GM21786 (cell line): ENCODE results near the gene ATP13A2.

Experiments
- ATAC-seq: cut with Tn5 transposase; IDR thresholded peaks from one replicate; pipeline ENCODE4 v1.9.1; 2021; ENCODE audit not compliant: unreplicated experiment

Gene ATP13A2

DNA sequence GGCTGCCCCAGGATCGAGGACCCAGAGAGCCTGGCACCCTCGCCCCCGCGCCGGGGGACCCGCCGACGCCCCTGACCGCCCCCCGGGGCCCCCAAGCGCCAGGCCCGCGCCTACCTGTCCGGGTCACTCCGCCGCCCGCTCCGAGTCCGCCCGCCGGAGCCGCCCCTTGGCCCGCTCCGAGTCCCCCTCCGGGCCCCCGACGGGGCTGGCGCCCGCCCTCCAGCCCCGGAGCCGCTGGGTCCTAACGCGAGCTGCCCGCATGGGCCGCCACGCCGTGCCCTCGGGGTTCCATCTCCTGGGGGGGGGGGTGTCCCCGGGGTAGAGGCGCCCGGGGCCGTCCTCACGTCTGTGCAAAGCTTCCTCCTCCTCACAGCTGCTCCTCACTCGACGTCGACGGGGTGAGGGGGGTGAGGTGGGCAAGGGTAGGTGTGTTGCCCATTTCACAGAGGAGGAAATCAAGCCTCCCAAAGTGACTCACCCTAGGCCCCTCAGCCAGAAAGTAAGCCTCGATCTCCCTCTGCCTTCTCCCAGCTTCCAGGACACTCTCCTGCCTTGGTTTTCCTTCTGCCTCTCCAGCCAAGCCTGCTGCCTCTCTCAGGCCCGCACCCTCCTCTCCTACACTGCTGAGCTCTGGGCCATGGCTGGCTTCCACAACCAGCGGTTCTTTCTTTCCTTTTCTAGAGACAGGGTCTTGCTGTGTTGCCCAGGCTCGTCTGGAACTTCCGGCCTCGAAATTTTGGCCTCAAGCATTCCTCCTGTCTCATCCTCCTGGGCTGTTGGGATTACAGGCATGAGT lies 31.1 kb downstream of the ATP13A2 start, which contains the start of gene MFAP2:
MFAP2 (minus strand) TSS at position 148 of the 796 bp plus-strand sequence. CDS start 2,347 bp downstream, outside the sequence.
- no peak for ATAC-seq

DNA sequence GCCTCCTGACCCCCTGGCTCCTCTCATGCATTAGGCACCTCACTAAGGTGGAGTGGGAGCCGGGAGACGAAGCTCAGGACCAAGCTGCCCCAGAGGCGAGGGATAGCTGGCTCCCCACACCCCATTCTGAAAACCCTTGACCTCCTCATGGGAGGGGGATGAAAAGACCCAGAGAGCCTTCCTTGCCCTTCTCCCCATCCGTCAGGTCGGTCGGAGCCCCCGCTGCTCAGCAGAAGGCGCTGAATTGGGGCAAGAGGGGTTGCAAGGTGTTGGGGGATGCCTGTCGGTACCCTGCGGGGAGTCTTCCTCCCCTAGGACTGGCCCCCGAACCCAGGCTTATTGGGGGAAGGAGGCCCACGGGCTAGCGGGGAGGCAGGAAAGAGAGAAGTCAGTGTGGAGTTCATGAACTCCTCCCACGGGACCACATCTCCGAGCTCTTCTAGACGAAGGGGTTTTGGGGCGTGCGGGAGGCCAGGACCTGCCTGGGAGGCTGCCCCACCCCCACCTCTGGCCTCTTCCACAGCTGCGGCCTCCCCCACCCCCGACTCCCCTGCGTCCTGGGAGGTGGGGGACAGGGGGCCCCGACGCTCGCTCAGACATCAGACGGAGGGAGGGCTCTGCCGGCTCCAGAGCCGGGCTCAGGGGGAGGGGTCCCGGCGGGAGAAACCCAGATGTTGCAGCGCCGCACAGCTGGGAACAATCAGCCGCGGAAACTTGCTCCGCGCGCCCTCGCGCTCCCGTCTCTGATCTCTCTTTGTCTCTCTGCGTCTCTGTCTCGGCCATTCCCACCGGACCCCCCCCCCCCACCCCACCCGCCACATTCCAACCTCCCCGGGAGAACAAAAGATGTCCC lies 32.0 kb downstream of the ATP13A2 start:
- no peak for ATAC-seq

DNA sequence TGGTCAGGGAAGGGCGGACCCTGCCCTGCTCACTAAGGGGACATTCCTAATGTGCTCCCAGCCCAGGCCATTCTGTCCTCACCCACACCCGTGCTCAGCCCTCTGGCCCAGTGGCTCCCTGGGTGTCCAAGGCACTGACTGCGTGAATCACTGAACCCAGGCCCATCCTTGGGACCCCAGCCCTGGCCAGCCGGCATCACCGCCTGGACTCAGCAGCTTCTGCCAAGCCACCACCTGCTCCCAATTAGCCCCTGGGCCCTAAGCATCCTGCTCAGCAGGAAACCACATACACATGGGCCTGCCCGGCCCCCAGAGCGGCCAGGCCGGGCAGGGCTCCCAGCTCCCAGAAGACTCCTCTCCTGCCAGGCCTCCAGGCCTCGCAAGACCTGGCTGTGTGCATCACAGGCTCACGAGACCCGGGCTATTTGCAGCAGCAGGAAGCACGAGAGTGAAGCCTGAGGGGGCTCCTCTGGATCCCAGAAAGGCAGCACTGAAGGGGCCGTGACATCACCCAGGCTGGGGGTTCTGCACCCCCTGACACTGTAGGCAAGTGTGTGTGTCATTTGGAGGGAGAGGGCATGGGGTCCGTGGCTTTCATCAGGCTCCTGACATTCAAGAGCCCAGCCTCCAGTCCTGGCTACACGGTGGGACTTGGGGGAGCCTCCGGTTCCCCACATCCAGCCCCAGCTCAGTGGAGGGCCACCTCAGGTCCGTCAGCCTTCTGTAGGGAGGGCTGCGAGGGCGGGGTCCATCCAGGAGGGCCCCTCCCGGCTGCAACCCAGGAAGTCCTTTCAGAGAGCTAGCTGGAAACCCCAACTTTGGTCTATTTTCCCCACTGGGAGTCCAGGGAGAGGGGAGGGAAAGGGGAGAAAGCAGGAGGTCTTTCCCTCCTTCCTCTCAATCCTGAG lies 32.9 kb downstream of the ATP13A2 start:
- ATAC-seq: no peak

DNA sequence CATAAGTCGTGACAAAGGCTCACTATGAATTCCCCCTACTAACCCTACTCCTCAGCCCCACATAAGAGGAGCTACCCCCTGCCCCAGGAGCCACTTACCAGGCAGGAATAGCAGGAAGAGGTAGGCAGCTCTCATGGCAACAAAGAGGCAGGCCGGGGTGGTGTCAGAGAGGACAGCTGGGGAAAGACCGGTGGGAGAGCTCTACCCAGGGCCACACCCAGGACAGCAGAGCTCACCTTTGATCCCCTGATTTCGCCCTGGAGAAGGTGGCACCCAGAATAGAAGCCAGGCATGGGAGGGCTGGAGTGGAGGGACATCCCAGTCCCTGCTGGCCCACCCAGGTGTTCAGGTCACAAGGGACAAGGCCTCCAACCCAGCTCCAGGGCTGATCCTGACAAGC lies 33.6 kb downstream of the ATP13A2 start:
- ATAC-seq: no peak

DNA sequence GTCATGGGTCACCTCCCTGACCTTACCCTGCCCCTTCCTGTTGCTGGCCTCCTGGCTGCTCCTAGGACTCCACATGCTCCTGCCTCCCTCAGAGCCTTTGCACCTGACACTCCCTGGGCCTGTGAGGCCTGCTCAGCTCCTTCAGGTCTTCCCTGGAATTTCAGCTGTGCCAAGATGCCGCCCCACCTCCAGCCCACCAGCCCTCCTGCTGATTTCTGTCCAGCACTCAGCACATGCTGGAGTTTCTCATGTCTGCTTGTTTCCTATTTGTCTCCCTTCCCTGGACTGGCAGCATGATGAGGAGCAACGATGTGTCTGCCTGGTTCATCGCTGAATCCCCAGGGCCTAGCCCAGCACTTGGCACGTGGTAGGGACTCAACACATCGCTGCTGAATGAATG lies 34.4 kb downstream of the ATP13A2 start:
- no peak for ATAC-seq

DNA sequence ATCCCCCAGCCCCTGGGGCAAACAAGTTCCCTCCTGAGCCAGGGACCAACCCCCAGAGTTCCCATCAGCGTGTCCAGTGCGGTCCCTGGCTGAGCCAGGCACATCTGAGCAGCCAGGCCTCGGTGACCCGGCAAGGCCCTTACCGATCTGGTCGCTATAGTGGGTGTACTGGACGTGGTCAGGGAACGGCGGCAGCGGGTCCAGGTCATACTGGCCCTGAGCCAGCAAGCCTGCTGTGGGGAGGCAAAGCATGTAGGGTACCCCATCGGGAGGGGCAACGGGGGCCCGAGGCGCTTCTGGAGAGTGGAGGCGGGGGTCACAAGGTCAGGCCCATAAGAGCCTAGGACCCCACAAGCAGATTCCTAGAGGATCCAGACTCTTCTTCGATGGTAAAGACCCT lies 34.8 kb downstream of the ATP13A2 start:
- ATAC-seq: no peak

DNA sequence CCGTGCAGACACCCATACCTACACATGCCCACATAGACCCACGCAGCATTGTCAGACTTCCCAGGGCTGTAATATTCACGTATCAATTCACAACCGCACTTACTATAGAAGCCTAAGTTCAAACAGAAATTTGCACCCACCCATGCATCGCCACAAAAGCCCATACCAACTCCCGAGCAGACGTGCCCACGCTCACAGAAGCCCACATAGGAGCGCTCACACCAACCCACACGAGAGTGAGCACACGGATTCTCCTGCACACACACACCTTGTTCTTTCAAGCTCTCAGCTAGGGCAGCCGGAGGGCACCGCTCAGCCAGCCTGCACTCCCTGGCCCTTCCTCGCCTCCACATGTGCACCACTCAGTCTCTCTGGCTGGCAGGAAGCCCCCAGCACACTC lies 35.9 kb downstream of the ATP13A2 start:
- no peak for ATAC-seq

DNA sequence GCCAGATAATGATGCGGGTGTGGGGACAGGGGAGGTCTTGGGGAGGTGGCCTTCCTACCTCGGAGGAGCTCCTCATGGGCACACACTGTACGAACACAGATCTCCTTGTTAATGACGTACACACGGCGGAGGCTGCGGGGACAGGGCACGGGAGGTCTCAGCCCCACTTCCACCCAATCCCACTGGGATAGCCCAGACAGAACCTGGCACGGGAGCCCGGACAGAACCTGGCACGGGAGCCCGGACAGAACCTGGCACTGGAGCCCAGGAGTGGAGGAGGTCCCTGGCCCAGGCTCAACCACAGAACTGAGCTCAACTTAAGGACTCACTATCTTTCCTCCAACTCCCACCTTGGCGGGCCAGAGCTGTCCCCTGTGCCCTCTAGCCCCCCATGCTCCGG lies 36.5 kb downstream of the ATP13A2 start:
- no peak for ATAC-seq

DNA sequence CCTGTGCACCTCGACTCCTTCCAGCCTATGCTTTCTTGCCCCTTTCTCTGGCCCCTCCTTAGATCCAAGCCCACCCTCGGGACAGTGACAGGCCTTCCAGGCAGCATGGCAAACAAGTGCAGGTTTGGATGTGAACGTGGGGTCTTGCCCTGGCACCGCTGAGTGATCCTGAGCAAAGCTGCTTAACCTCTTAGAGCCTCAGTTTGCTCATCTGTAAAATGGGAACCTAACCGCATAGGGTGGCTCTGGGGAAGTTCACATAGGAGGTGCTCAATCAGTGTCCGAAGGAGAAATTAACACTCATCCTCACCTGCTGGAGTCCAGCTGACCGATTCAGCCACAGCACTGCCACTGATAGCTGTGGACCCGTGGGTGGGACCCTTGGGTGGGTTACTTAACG lies 38.5 kb downstream of the ATP13A2 start:
- ATAC-seq: no peak

DNA sequence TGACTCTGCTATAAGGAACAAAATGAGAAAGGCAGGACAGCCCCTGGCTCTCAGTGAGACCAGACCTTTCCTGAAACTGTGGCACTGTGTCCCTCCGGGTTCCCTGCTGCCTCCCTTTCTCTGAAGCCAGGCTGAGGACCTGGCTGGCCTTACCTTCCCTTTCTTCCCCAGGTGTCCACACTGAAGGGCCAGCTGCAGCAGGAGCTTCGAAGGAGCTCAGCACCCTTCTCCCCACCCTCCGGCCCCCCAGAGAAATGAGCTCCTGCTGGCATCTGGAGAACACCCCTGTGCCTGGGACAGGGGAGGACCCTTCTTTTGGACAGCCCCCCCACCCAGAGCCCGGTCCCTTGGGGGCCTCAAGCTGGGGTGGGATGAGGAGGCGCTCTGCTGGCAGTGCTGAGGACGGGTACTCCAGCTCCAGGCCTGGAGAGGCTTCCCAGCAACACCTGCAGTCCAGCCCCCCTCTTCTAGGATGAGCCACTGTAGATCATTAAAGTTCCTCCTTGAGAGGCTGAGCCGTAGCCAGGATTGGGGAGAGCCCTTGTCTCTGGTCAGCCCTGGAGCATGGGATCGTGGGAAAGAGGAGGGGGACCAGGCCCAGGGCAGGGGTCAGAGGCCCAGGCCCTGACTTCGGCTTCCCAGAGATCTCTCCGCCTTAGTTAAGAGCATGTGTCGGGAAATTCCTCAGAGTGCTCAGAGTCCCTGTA lies 39.4 kb downstream of the ATP13A2 start:
- ATAC-seq: no peak

DNA sequence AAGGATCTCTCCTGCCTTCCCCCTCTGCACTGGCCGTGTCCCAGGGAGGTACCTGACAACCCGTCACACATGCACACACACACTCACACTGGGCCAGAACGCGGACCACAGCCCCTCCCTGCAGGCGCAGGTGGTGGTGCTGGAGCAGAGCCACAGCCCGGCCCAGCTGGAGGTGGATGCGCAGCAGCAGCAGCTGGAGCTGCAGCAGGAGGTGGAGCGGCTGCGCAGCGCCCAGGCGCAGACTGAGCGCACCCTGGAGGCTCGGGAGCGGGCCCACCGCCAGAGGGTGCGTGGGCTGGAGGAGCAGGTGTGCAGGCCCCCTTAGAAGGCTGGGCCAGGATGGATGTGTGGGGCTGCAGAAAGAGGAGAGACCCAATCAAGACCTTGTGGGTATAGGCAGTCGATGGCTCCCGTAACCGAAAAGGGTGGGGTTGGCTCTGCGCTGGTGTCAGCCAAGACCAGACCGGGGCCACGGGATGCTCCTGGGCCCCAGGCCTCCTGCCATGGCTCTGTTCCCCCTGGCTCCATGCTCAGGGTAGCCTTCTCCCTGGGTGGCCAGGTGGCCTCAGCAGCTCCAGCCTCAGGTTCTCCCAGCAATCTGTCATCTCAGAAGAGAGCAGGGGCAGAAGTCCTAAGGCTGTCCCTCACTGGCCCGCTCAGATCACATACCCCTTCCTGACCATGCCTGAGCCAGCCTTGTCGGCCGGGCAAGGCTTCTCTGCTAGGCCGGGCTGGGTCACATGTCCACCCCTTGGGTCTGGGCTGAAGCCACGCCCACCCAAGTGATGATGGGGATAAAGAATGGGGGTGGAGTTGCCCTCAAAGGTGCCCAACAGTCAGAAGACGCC lies 40.2 kb downstream of the ATP13A2 start:
- ATAC-seq: no peak

DNA sequence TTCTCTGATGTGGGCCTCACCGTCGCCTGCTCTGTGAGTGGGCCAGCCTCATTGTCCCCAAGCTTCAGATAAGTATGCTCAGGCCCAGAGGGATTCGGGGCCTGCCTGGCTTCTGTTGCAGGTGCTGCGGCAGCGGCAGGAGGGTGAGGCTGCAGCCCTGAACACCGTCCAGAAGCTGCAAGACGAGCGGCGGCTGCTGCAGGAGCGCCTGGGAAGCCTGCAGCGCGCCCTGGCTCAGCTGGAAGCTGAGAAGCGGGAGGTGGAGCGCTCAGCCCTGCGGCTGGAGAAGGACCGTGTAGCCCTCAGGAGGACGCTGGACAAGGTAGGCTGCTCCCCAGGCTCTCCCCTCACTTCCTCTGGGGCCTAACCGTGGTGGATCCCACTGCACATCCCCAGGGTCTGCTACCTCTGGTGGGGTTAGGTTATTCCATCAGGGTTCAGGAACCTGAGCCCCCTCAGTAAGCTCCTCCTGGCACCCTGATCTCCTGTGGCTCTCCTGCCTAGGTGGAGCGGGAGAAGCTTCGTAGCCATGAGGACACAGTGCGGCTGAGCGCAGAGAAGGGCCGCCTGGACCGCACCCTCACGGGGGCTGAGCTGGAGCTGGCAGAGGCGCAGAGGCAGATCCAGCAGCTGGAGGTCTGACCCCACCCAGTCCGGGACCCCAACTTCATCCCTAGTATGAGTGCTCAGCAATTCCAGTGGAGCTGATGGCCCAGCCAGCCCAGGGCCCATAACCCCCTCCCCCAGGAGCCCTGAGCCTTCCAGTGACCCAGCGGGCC lies 41.4 kb downstream of the ATP13A2 start:
- no peak for ATAC-seq

DNA sequence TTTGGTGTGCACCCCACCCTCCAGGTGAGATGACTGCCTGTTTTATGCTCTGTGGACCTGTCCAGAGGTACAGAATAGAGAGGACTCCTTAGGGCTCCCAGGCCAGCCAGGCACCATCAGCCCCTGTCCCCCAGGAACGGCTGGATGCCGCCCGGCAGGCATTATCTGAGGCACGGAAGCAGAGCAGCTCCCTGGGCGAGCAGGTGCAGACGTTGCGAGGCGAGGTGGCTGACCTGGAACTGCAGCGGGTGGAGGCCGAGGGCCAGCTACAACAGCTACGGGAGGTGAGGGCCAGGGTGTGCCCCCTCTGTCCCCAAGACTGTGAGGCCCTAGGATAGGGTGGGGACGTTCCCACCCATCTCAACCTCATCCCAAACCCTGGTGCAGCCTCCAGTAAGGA lies 42.1 kb downstream of the ATP13A2 start:
- ATAC-seq: no peak

DNA sequence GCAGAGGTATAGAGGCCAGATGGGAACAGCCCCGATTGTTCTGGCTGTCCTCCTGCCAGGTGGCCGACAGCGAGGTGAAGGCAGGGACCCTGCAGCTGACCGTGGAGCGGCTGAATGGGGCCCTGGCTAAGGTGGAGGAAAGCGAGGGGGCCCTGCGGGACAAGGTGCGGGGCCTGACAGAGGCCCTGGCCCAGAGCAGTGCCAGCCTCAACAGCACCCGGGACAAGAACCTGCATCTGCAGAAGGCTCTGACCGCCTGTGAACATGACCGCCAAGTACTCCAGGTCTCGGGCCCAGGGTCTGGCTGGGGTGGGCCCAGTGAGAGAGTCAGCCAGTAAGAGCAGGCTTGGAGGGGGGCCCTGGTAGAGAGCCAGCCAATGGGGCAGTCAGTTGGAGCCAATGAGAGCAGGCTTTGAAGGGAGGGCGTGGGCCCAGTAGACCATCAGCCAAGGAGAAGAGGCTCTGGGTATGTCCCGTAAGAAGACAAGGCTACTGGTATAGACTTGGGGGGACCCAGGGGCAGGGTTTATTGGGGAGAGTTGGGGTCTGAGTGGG lies 42.6 kb downstream of the ATP13A2 start:
- no peak for ATAC-seq

DNA sequence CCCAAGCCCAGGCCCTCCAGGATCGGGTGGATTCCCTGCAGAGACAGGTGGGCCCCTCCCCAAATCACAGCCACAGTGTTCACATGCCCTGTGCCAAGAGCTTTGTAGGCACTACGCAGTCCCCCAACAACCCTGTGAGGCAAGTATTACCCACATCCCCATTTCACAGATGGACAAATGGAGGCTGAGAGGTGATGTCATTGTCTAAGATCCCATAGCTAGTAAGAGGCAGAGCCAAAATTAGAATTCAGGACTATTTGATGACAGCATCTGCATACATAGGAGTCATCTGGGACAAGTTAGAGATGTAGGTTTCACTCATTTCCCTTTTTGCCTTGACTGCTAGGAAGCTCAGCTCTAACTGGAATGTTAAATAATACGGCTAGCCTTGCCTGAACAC lies 43.4 kb downstream of the ATP13A2 start:
- no peak for ATAC-seq

DNA sequence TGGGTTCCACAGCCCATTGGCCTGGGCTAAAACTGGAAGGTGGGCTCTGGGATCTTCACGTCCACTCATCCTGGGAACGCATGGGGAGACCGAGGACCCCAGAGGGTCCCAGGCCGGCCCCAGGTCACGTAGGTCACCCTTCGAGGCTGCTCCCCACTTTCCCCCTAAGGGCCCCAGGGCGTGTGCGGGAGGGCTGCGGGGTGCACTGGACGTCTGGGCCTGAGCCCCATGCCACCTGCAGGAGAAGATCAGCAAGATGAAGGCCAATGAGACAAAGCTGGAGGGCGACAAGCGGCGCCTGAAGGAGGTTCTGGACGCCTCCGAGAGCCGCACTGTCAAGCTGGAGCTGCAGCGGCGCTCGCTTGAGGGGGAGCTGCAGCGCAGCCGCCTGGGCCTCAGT lies 43.8 kb downstream of the ATP13A2 start:
- ATAC-seq: no peak

DNA sequence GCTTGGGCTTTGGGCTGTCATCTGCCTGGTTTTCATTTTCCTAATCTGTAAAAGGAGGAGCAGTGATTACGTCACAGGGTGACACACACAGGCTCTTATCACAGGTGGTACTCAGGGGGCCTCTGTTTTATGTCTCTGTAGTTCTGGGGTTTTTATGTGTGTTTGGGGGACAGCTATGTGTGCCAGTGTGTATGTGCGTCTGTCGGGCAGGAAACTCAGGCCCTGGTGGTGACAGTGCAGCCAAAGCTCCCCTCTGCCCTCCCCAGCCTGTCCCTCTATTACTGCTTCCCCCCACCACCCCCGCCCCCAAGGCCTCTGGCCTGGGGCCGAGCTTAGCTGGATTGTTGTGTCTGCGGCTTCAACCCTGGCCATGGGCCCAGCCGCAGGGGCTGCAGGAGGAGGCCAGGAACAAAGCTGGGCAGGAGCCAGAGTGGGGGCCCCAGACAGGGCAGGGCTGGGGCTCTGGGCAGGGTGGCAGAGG lies 44.6 kb downstream of the ATP13A2 start:
- ATAC-seq: no peak

DNA sequence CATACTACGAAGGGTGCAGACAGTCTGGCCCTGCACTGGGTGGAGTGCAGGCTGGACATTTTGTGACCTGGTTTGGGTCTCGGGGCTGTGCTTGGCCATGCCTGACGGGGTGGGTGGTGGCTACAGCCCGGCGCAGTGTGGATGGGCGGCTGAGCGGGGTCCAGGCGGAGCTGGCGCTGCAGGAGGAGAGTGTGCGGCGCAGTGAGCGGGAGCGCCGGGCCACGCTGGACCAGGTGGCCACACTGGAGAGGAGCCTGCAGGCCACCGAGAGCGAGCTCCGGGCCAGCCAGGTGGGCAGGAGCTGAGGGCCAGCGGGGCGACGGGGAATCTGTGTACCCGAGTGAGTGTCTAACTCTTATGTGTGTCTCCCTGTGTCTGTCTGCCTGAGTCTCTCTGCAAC lies 45.4 kb downstream of the ATP13A2 start:
- no peak for ATAC-seq
